A549 (cell line): ENCODE measurements around the gene RET. TPM values are rescaled to one million over a fixed set of nuclear protein-coding genes. Genes with fewer than 3 reads are reported as not detected.
"Not testable (repeated sequence)": the region's sequence is repeated elsewhere in the genome, so short reads cannot be mapped to it uniquely, and the experiment has no call there.

Experiments used
- ATAC-seq, 2 experiments: fragments of 200-7000 bp in 1 of 2; fragments of >200 bp in 1 of 2; cut with Nextera tagmentation in 1 of 2; cut with Tn5 transposase in 1 of 2; 3 replicates each; pipeline versions ENCODE4 v1.8.0 to v1.9.1; 2018 to 2020; ENCODE audit warnings: mild to moderate bottlenecking in 1 of 2, moderate library complexity in 1 of 2
- CTCF ChIA-PET: fragments of 300-600 bp; sonication (Branson Sonifier 250); formaldehyde crosslinking; extraction: SDS; loops from one replicate; lab custom pipeline; 2021; ENCODE audit warnings: antibody characterized with exemption, inconsistent platforms; lab: Yijun Ruan, JAX
- POLR2A ChIA-PET: fragments of 350-600 bp; formaldehyde crosslinking; extraction: SDS; loops from one replicate; lab custom pipeline; 2021; ENCODE audit warnings: antibody characterized with exemption, inconsistent platforms; lab: Yijun Ruan, JAX
- DNase-seq, 2 experiments: peaks; one replicate each; pipeline versions ENCODE4 v3.0.0 to v3.0.0-alpha.2; 2011 to 2016; ENCODE audit warnings: low read depth in 1 of 2, low spot score in 1 of 2
- FAIRE-seq: peaks from 2 replicates; lab custom pipeline; 2011; peaks lifted over from hg19 to GRCh38; lab: Jason Lieb, UNC
- H3K27ac ChIP-seq, 2 experiments: fragments of >200 bp; sonication (Bioruptor Twin); formaldehyde crosslinking; 3 replicates each; pipeline ENCODE4 v1.5.1; 2016 to 2017
- H3K4me1 ChIP-seq: fragments of >200 bp; sonication (Bioruptor Twin); formaldehyde crosslinking; 3 replicates; pipeline ENCODE4 v1.6.1; 2016
- H3K4me2 ChIP-seq: fragments of >200 bp; sonication (Bioruptor Twin); formaldehyde crosslinking; 3 replicates; pipeline ENCODE4 v1.6.1; 2016
- H3K4me3 ChIP-seq: fragments of >200 bp; sonication (Bioruptor Twin); formaldehyde crosslinking; 3 replicates; pipeline ENCODE4 v1.5.1; 2016
- H3K9me3 ChIP-seq: fragments of >200 bp; sonication (Bioruptor Twin); formaldehyde crosslinking; 3 replicates; pipeline ENCODE4 v1.6.1; 2016
- BHLHE40 ChIP-seq: IDR thresholded peaks from 2 replicates; pipeline ENCODE4 v1.6.1; 2012; ENCODE audit warnings: low read depth, low read length, inconsistent platforms
- CHD2 ChIP-seq: fragments of 150-350 bp; IDR thresholded peaks from 2 replicates; pipeline ENCODE4 v1.6.1; 2014; ENCODE audit warnings: low read length; ENCODE audit not compliant: partially characterized antibody
- CHD4 ChIP-seq: fragments of 200-600 bp; sonication (generic); IDR thresholded peaks from 2 replicates; pipeline ENCODE4 v1.6.1; 2016; ENCODE audit warnings: antibody characterized with exemption, mild to moderate bottlenecking, borderline replicate concordance
- EP300 ChIP-seq, 2 experiments: fragments of >200 bp; sonication (Bioruptor Twin); formaldehyde crosslinking; IDR thresholded peaks; 2 replicates in 1 of 2; 3 replicates in 1 of 2; pipeline ENCODE4 v1.6.1; 2016 to 2017
- ESRRA ChIP-seq: fragments of 150-350 bp; IDR thresholded peaks from 2 replicates; pipeline ENCODE4 v1.6.1; 2014; ENCODE audit warnings: mild to moderate bottlenecking, low read length, borderline replicate concordance
- FOSB ChIP-seq: fragments of 250-450 bp; sonication (Bioruptor Pico); IDR thresholded peaks from 2 replicates; pipeline ENCODE4 v1.5.0; 2020; ENCODE audit warnings: mild to moderate bottlenecking, moderate library complexity
- FOSL2 ChIP-seq, 2 experiments: fragments of 450-650 bp in 1 of 2; fragments of >200 bp in 1 of 2; sonication (Bioruptor Twin) in 1 of 2; formaldehyde crosslinking; IDR thresholded peaks; 2 replicates each; pipeline versions ENCODE4 v1.5.0 to v1.6.1; 2016 to 2020; ENCODE audit warnings: mild to moderate bottlenecking in 1 of 2, moderate library complexity in 1 of 2
- GATA3 ChIP-seq: IDR thresholded peaks from 2 replicates; pipeline ENCODE4 v1.6.1; 2012; ENCODE audit warnings: borderline replicate concordance
- HOXB13 ChIP-seq: fragments of 250-450 bp; sonication (Bioruptor Pico); IDR thresholded peaks from 2 replicates; pipeline ENCODE4 v1.5.0; 2020; ENCODE audit warnings: low read depth, mild to moderate bottlenecking, moderate library complexity
- JUN ChIP-seq, 2 experiments: fragments of >200 bp; sonication (Bioruptor Twin); formaldehyde crosslinking; IDR thresholded peaks; 2 replicates in 1 of 2; 3 replicates in 1 of 2; pipeline ENCODE4 v1.6.1; 2016 to 2017
- JUNB ChIP-seq: fragments of >200 bp; sonication (Bioruptor Twin); formaldehyde crosslinking; IDR thresholded peaks from 2 replicates; pipeline ENCODE4 v1.6.1; 2016
- MYC ChIP-seq: IDR thresholded peaks from 2 replicates; pipeline ENCODE4 v1.6.1; 2012; ENCODE audit warnings: mild to moderate bottlenecking, inconsistent platforms, low read length, improper control_type of control experiment, borderline replicate concordance
- NFE2L2 ChIP-seq: fragments of 150-350 bp; conservative IDR thresholded peaks from 2 replicates; pipeline ENCODE4 v1.6.1; 2014; ENCODE audit warnings: low read length
- NPAS2 ChIP-seq: fragments of 250-450 bp; sonication (Bioruptor Pico); IDR thresholded peaks from 2 replicates; pipeline ENCODE4 v1.8.0; 2022; ENCODE audit warnings: mild to moderate bottlenecking, moderate library complexity, borderline replicate concordance
- NR3C1 ChIP-seq: fragments of >200 bp; sonication (Bioruptor Twin); formaldehyde crosslinking; IDR thresholded peaks from 3 replicates; pipeline ENCODE4 v1.6.1; 2017
- RARB ChIP-seq: fragments of 250-450 bp; sonication (Bioruptor Pico); IDR thresholded peaks from 2 replicates; pipeline ENCODE4 v1.8.0; 2021; ENCODE audit warnings: mild to moderate bottlenecking, moderate library complexity
- RCOR1 ChIP-seq: fragments of 150-350 bp; IDR thresholded peaks from 2 replicates; pipeline ENCODE4 v1.6.1; 2014; ENCODE audit warnings: antibody characterized with exemption, low read length, low read depth
- SMC3 ChIP-seq: fragments of >200 bp; sonication (Bioruptor Twin); formaldehyde crosslinking; IDR thresholded peaks from 3 replicates; pipeline ENCODE4 v1.6.1; 2018; ENCODE audit warnings: inconsistent platforms
- SREBF2 ChIP-seq: fragments of 450-650 bp; IDR thresholded peaks from 2 replicates; pipeline ENCODE4 v1.6.1; 2014; ENCODE audit warnings: mild to moderate bottlenecking, moderate library complexity
- ZC3H11A ChIP-seq: fragments of 450-650 bp; IDR thresholded peaks from 2 replicates; pipeline ENCODE4 v1.6.1; 2014; ENCODE audit warnings: antibody characterized with exemption, mild to moderate bottlenecking
- ZNF302 ChIP-seq: fragments of 250-450 bp; sonication (Bioruptor Pico); IDR thresholded peaks from 2 replicates; pipeline ENCODE4 v1.9.0; 2021; ENCODE audit warnings: inconsistent platforms, mild to moderate bottlenecking, moderate library complexity
- WGBS: methylation state at CpG from one replicate; pipeline ENCODE4 v1.1.6; 2017; ENCODE audit errors: missing lambda C conversion rate; 5-methylcytosine and 5-hydroxymethylcytosine counted together
- polyA plus RNA-seq, 4 experiments: library from polyadenylated mRNA; depleted of rRNA in 3 of 4; stranded (reverse); fragments of >200 nt; fragmentation: RNase III in 1 of 4; extraction: RNeasy Plus Mini Kit Qiagen cat#74134 plus additional on column Dnase treatment in 1 of 4; gene quantifications; 2 replicates in 3 of 4; 3 replicates in 1 of 4; pipeline ENCODE4 v1.2.3, GENCODE V29; 2011 to 2017
- TF ChIP-seq, protein P1 (sequence below): fragments of 450-650 bp; IDR thresholded peaks from 2 replicates; pipeline ENCODE4 v1.6.1; 2014; ENCODE audit warnings: antibody characterized with exemption
- TF ChIP-seq, protein P2 (sequence below): IDR thresholded peaks from 2 replicates; pipeline ENCODE4 v1.6.1; 2012
- TF ChIP-seq, protein P3 (sequence below): fragments of 200-600 bp; sonication (generic); IDR thresholded peaks from 2 replicates; pipeline ENCODE4 v1.6.1; 2016; ENCODE audit warnings: antibody characterized with exemption, mild to moderate bottlenecking, moderate library complexity
- TF ChIP-seq, protein P4 (sequence below): fragments of >200 bp; sonication (Bioruptor Twin); formaldehyde crosslinking; IDR thresholded peaks from 3 replicates; pipeline ENCODE4 v1.6.1; 2016
- TF ChIP-seq, protein P5 (sequence below): fragments of >200 bp; sonication (Bioruptor Twin); formaldehyde crosslinking; IDR thresholded peaks from 3 replicates; pipeline ENCODE4 v1.5.1; 2016
- TF ChIP-seq, protein P6 (sequence below): IDR thresholded peaks from 2 replicates; pipeline ENCODE4 v1.6.1; 2012

The RET gene
- polyA plus RNA-seq, 2 of the 4 experiments (the other 2 are of a cell fraction): 0.08 to 0.41 TPM

DNA sequence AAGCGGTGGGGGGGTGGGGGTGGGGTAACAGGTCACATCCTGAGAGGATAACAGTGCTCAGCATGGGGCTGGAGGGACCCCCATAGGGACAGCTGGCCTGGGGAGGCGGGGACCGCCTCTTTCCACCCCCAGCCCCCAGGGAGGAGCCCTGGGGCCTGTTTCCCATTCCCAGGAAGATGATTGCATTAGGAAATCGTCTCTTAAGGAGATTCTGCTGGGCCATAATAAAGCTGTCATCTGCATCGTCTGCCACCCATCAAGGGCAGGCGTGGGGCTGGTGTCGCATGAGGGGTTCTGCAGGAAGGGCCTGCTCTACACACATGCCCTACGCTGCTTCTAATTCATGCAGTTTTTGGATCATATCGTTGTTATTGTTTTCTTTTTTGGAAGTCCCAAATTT is 17.2 kb downstream of the RET start:
- Histone ChIP-seq H3K4me2 (no peak overlapping the region), H3K4me1 (no peaks in the 10 kb centered on the region), H3K27ac (no peak overlapping the region), H3K4me3 (no peak overlapping the region), H3K9me3 (no peaks in the 10 kb centered on the region)
- no peak for FAIRE-seq
- no peak for ATAC-seq
- POLR2A ChIA-PET: no interaction called here
- no peak for TF ChIP-seq FOSB (CRISPR knock-in tag)
- no peak for TF ChIP-seq FOSL2 (IDR thresholded peaks at IDR 0.05)
- no peak for TF ChIP-seq FOSL2 (CRISPR knock-in tag; IDR thresholded peaks at IDR 0.05)
- TF ChIP-seq BHLHE40: no peak
- no peak for TF ChIP-seq MYC
- TF ChIP-seq ZNF302 (CRISPR knock-in tag): no peak
- TF ChIP-seq SREBF2: no peak
- TF ChIP-seq JUNB: no peak
- no peak for TF ChIP-seq JUN (IDR thresholded peaks at IDR 0.05)
- TF ChIP-seq, protein P1, sequence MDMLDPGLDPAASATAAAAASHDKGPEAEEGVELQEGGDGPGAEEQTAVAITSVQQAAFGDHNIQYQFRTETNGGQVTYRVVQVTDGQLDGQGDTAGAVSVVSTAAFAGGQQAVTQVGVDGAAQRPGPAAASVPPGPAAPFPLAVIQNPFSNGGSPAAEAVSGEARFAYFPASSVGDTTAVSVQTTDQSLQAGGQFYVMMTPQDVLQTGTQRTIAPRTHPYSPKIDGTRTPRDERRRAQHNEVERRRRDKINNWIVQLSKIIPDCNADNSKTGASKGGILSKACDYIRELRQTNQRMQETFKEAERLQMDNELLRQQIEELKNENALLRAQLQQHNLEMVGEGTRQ: no peak
- TF ChIP-seq CHD4: no peak
- TF ChIP-seq ZC3H11A: no peak
- TF ChIP-seq, protein P2, sequence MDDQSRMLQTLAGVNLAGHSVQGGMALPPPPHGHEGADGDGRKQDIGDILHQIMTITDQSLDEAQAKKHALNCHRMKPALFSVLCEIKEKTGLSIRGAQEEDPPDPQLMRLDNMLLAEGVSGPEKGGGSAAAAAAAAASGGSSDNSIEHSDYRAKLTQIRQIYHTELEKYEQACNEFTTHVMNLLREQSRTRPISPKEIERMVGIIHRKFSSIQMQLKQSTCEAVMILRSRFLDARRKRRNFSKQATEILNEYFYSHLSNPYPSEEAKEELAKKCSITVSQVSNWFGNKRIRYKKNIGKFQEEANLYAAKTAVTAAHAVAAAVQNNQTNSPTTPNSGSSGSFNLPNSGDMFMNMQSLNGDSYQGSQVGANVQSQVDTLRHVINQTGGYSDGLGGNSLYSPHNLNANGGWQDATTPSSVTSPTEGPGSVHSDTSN: no peak
- no peak for TF ChIP-seq ESRRA
- TF ChIP-seq NR3C1: no peak
- no peak for TF ChIP-seq RCOR1
- no peak for TF ChIP-seq RARB (CRISPR knock-in tag)
- no peak for TF ChIP-seq NFE2L2
- no peak for TF ChIP-seq SMC3
- no peak for DNase-seq
- CTCF ChIA-PET: interaction anchor here (0.6 to 4.7 kb wide), 6 partner anchors 8 to 341 kb away, joined by 3 to 20 read pairs (median 4); partner anchors contain the start of gene CSGALNACT2
- WGBS: 56% methylated on average over 9 of the region's 9 CpGs

DNA sequence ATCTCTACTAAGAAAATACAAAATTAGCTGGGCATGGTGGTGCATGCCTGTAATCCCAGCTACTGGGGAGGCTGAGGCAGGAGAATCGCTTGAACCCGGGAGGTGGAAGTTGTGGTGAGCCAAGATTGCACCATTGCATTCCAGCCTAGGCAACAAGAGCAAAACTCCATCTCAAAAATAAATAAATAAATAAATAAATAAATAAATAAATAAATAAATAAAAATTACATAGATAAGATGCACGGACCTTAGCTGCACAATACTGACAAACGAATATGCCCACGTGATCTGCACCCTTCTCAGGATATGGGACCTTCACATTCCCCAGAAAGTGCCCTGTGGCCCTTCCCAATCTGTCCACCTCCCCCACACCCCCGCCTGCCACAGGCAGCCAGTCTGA is 22.5 kb downstream of the RET start:
- TF ChIP-seq ZC3H11A: peak; percentile 66
- H3K4me1 ChIP-seq, POLR2A ChIA-PET, H3K9me3 ChIP-seq, ATAC-seq, H3K27ac ChIP-seq, FAIRE-seq, H3K4me2 ChIP-seq, H3K4me3 ChIP-seq, DNase-seq: not testable (repeated sequence)
- 47% methylated on average over 6 of the region's 6 CpGs for WGBS
- CTCF ChIA-PET: interaction anchor here (1.1 to 1.5 kb wide), 2 partner anchors 21 to 346 kb away, joined by 3 to 6 read pairs; no protein-coding TSS in a partner anchor

DNA sequence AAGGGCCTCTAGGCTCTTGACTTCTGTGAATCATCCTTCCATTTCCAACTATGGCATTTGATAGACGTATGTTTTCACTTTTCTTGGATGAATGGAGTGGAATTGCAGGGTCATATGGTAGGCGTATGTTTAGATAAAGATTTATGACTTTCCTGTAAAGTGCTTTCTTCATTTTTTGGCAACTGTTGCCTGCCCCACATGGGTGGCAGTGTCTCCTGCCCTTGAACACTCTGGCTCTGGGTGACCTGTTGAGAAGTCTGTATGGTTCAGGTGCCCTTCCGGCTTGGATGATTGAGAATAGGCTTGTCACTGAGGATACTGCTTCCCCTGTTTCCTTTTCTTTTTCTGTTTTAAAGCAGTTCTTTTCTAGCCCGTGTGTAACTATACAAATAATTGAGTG is 23.1 kb downstream of the RET start:
- H3K27ac ChIP-seq: no peak overlapping the region
- CTCF ChIA-PET: interaction anchor here (1.5 kb wide), 1 partner anchor 21 kb away, joined by 6 read pairs; no protein-coding TSS in a partner anchor
- H3K4me2 ChIP-seq: no peak overlapping the region
- no peak for DNase-seq
- POLR2A ChIA-PET: no interaction called here
- FAIRE-seq: no peak
- H3K9me3 ChIP-seq: no peaks in the 10 kb centered on the region
- no peaks in the 10 kb centered on the region for H3K4me1 ChIP-seq
- no peak for ATAC-seq
- WGBS: 50% methylated on average over 4 of the region's 4 CpGs
- no peak overlapping the region for H3K4me3 ChIP-seq
- TF ChIP-seq EP300 (IDR thresholded peaks at IDR 0.05): no peak
- TF ChIP-seq, protein P3, sequence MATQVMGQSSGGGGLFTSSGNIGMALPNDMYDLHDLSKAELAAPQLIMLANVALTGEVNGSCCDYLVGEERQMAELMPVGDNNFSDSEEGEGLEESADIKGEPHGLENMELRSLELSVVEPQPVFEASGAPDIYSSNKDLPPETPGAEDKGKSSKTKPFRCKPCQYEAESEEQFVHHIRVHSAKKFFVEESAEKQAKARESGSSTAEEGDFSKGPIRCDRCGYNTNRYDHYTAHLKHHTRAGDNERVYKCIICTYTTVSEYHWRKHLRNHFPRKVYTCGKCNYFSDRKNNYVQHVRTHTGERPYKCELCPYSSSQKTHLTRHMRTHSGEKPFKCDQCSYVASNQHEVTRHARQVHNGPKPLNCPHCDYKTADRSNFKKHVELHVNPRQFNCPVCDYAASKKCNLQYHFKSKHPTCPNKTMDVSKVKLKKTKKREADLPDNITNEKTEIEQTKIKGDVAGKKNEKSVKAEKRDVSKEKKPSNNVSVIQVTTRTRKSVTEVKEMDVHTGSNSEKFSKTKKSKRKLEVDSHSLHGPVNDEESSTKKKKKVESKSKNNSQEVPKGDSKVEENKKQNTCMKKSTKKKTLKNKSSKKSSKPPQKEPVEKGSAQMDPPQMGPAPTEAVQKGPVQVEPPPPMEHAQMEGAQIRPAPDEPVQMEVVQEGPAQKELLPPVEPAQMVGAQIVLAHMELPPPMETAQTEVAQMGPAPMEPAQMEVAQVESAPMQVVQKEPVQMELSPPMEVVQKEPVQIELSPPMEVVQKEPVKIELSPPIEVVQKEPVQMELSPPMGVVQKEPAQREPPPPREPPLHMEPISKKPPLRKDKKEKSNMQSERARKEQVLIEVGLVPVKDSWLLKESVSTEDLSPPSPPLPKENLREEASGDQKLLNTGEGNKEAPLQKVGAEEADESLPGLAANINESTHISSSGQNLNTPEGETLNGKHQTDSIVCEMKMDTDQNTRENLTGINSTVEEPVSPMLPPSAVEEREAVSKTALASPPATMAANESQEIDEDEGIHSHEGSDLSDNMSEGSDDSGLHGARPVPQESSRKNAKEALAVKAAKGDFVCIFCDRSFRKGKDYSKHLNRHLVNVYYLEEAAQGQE: no peak
- TF ChIP-seq, protein P4, sequence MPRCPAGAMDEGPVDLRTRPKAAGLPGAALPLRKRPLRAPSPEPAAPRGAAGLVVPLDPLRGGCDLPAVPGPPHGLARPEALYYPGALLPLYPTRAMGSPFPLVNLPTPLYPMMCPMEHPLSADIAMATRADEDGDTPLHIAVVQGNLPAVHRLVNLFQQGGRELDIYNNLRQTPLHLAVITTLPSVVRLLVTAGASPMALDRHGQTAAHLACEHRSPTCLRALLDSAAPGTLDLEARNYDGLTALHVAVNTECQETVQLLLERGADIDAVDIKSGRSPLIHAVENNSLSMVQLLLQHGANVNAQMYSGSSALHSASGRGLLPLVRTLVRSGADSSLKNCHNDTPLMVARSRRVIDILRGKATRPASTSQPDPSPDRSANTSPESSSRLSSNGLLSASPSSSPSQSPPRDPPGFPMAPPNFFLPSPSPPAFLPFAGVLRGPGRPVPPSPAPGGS: no peak
- TF ChIP-seq CHD2: no peak
- no peak for TF ChIP-seq GATA3
- no peak for TF ChIP-seq HOXB13 (CRISPR knock-in tag)
- TF ChIP-seq, protein P5, sequence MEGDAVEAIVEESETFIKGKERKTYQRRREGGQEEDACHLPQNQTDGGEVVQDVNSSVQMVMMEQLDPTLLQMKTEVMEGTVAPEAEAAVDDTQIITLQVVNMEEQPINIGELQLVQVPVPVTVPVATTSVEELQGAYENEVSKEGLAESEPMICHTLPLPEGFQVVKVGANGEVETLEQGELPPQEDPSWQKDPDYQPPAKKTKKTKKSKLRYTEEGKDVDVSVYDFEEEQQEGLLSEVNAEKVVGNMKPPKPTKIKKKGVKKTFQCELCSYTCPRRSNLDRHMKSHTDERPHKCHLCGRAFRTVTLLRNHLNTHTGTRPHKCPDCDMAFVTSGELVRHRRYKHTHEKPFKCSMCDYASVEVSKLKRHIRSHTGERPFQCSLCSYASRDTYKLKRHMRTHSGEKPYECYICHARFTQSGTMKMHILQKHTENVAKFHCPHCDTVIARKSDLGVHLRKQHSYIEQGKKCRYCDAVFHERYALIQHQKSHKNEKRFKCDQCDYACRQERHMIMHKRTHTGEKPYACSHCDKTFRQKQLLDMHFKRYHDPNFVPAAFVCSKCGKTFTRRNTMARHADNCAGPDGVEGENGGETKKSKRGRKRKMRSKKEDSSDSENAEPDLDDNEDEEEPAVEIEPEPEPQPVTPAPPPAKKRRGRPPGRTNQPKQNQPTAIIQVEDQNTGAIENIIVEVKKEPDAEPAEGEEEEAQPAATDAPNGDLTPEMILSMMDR: no peak
- no peak for TF ChIP-seq NR3C1
- TF ChIP-seq, protein P6, sequence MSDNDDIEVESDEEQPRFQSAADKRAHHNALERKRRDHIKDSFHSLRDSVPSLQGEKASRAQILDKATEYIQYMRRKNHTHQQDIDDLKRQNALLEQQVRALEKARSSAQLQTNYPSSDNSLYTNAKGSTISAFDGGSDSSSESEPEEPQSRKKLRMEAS: no peak
- TF ChIP-seq SREBF2: no peak
- no peak for TF ChIP-seq FOSB (CRISPR knock-in tag)
- no peak for TF ChIP-seq NPAS2 (CRISPR knock-in tag)
- no peak for TF ChIP-seq JUN (IDR thresholded peaks at IDR 0.05)
- no peak for TF ChIP-seq ZC3H11A
